ENCODE data around the gene TRIM59.
A peak's percentile ranks its signal among the peaks of the same experiment; 100 is the strongest.

The TRIM59 gene

DNA sequence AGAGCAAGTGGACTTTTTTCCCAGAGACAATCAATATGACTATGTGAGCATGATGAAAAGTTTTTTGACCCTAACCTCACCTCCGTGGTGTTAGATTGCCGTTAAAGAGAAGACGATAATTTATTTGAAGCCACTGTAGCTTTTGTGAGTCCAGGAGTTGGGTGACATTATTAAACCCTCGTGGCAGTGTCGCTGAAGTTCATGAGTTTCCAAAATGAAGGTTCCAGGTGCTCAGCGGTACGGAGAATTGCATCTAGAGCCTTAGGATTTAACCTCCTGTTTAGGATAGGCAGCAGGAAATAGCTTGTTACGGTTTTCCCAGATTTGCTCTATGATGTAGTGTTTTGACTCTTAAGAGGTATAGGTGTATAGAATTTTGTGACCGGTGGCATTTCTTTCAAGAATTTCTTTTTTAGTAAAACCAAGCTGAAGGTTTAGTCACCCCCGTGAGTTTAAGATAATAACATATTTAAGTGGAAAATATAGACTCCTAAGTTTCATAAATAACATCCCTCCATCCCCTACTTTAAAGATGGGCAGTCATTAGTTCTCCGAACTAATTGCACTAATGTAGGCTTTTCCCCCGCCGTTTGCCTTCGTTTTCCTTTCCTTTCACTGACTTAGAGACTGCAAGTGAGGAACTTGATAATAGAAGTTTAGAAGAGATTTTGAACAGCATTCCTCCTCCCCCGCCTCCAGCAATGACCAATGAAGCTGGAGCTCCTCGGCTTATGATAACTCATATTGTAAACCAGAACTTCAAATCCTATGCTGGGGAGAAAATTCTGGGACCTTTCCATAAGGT, 48.1 kb downstream of the TRIM59 start:
- DNase-seq = no peak

GRCh38 chr3:160400702-160401150, 48.9 kb downstream of the TRIM59 start:
- no peak for DNase-seq

DNA sequence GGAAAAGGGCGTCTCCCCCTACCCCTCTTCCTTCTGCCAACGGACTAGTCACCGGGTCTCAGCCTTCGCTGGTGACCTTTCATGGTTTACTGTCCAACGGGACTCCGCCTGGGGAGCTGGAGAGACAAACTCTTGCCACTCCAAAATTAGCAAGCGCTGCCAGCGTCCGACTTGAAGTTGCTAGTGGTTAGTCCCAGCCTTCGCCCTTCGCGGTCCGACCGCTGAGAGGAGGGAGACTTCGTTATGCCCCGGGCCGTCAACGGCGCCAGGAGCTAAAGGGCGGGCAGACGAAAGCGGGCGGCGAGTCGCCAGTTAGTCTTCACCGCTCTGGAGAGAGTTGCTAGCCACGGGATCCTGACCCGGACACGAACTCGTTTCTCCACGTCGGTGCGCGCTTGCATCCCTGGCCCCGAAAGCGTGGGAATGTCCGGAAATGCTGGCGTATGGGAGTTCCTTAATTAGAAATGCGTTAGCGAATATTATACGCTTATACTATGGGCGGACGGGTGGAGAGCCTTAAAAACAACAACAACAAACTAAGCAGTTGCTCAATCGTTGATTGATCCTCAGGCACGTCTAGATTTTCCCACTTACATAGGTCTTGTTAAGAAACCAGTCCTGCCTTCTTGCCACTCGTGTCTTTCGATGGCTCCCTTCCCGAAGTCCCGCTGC, 49.4 kb downstream of the TRIM59 start:
- DNase-seq = no peak

DNA sequence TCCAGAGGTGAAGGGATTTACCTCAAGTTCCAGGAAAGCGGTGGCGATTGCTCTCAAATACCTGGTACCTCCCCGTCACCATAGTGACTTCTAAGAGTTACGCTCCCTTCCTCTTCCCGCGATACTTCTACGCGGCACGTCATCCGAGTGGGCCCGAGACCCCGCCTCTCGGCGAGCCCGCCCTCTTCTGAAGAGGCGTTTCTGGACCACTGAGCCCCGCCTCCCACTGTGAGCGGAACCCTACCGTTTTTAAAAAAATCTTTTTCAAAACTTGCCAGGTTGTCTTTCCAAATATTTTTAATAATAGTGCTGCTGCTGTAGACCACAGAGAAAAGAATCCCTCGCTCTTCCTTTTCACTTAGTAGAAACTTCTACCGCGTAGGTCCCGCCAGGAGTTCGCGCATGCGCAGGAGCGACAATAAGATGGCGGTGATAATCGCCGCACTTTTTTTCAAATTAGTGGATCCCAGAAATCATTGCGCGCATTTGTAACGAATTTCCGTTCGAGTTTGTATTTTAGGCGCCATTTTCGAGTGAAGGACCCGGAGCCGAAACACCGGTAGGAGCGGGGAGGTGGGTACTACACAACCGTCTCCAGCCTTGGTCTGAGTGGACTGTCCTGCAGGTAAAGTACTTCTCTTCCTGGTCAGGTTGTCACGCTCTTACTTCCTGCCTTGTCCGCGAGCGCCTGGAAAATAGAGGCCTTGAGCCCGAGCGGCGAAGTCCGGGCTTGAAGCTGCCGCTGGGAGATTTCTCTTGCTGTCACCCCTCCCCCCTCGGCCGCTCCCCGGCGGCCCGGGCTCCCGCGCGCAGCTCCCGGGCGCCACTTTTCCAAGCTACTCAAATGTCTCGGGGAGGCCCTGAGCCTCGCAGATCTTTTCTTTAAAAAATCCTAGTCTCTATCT, 50.2 kb downstream of the TRIM59 start, which contains the start of the genes IFT80 and SMC4:
Gene IFT80, minus strand, starts transcription at position 101 of the 905 bp plus-strand sequence. CDS start 14,625 bp downstream, outside the sequence.
Gene SMC4, plus strand, starts transcription at position 526 of the 905 bp plus-strand sequence. CDS start 1,177 bp downstream, outside the sequence.
- DNase-seq = peak; percentile 92

GRCh38 chr3:160398820-160399124, 50.8 kb downstream of the TRIM59 start:
- no peak for DNase-seq

DNA sequence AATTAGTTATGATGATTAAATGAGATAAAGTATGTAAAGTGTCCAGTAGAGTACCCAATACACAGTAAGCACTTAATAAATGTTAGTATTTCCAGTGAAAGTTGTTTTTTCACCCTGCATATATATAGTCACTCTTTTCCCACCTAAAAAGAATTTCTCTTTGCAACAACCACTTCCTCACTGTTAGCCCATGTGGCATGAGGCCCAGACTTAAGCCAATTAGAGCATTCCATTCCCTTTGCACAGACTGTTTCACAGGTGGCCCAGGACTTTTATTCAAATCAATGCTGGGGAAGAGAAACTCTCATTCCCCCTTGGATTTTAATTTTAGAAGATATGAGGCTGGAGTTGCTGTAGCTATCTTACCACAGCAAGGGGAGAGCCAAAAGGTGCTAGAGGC, 54.3 kb downstream of the TRIM59 start:
- no peak for DNase-seq

DNA sequence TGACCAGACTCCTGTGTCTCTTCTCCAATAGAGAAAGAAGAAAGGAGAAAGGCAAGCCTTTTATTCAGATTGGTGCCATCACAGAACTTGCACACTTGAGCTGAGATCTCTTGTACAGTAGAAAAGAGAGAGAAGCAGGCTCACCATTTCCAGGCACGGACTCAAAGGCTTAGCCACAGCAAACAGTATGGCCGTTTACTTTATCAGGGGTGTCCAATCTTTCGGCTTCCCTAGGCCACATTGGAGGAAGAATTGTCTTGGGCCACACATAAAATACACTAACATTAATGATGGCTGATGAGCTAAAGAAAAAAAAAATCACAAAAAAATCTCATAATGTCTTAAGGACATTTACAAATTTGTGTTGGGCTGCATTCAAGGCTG, 55.6 kb downstream of the TRIM59 start:
- no peak for DNase-seq

DNA sequence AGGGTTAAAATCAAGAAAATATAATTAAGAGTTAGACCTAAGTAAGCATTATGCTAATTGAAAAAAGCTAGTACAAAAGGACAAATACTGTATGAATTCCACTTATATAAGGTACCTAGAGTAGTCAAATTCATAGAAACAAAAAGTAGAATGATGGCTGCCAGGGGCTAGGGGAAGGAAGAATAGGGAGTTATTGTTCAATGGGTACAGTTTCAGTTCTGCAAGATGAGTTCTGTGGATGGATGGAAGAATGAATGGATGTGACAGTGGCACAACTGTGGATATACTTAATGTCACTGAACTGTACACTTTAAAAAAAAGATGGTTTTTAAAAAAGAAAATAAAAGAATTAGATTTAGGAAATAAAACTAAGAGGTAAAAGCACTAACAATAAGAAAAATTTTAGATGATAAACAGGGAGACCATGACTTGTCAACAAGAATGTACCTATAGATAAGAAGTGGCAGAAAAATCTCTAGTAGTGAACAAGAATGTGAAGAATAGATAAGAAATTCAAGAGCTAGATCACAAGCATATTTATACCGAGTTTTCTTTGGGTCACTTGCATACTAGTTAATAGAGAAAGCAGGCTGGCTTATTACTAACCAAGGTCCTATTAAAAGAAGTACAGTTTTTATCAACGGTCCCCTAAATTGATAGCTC, 56.1 kb downstream of the TRIM59 start:
- DNase-seq = no peak

DNA sequence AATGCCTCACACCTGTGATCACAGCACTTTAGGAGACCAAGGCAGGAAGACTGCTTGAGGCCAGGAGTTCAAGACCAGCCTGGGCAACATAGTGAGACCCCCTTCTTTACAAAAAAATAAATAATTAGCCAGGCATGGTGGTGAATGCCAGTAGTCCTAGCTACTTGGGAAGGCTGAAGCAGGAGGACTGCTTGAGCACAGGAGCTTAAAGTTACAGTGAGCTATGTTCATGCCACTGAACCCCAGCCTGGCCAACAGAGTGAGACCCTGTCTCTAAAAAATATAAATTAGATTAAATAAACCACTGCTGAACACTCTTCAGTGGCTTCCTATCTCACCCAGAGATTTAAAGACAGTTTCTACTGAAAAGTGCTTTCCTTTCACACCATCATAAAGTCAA, 56.8 kb downstream of the TRIM59 start:
- no peak for DNase-seq

GRCh38 chr3:160390565-160391138, 58.9 kb downstream of the TRIM59 start:
- DNase-seq = no peak
